IMR-90 (cell line): ENCODE results near the gene SLC35D1. TPM values are rescaled to one million over a fixed set of nuclear protein-coding genes. Genes with fewer than 3 reads are reported as not detected.

Source experiments
- ATAC-seq: fragments of 200-7000 bp; cut with Tn5 transposase; 2 replicates; pipeline ENCODE4 v1.9.1; 2020; ENCODE audit warnings: low read depth, mild to moderate bottlenecking, moderate library complexity
- BruUV-seq: library from RNA; stranded (reverse); fragments of 400-500 nt; replicated peaks from 2 replicates; lab custom pipeline; 2021; lab: Mats Ljungman, UMichigan
- CTCF ChIA-PET: fragments of 300-600 bp; formaldehyde crosslinking; extraction: SDS; loops from one replicate; lab custom pipeline; 2021; ENCODE audit warnings: antibody characterized with exemption; lab: Yijun Ruan, JAX
- POLR2A ChIA-PET: fragments of 300-600 bp; sonication (Branson Sonifier 250); formaldehyde crosslinking; loops from one replicate; lab custom pipeline; 2022; ENCODE audit warnings: antibody characterized with exemption; ENCODE audit not compliant: unreplicated experiment; lab: Charles Lee
- DNase-seq: peaks from one replicate; pipeline ENCODE4 v3.0.0; 2013
- H2AFZ ChIP-seq: replicated peaks from 2 replicates; pipeline ENCODE3; 2013; ENCODE audit warnings: low read length, mild to moderate bottlenecking; ENCODE audit not compliant: poor library complexity
- H2AK5ac ChIP-seq: 2 replicates; pipeline ENCODE4 v1.6.1; 2013; ENCODE audit warnings: low read depth, low read length, inconsistent platforms
- H2AK9ac ChIP-seq: replicated peaks from 2 replicates; pipeline ENCODE3; 2013; ENCODE audit warnings: mild to moderate bottlenecking, low read depth, low read length, moderate library complexity; ENCODE audit not compliant: poor library complexity
- H2BK120ac ChIP-seq: 2 replicates; pipeline ENCODE4 v1.6.1; 2013; ENCODE audit warnings: low read depth, low read length, inconsistent platforms
- H2BK15ac ChIP-seq: 3 replicates; pipeline ENCODE4 v1.6.1; 2013; ENCODE audit warnings: low read depth, low read length, inconsistent platforms
- H2BK20ac ChIP-seq: 2 replicates; pipeline ENCODE4 v1.6.1; 2013; ENCODE audit warnings: low read depth, mild to moderate bottlenecking, inconsistent platforms, low read length, moderate library complexity
- H2BK5ac ChIP-seq: 2 replicates; pipeline ENCODE4 v1.6.1; 2013; ENCODE audit warnings: mild to moderate bottlenecking, low read depth, low read length, inconsistent platforms; ENCODE audit not compliant: poor library complexity, severe bottlenecking
- H3K14ac ChIP-seq: replicated peaks from 2 replicates; pipeline ENCODE4 v1.6.1; 2013; ENCODE audit warnings: low read depth, low read length, inconsistent platforms
- H3K18ac ChIP-seq: 2 replicates; pipeline ENCODE4 v1.6.1; 2013; ENCODE audit warnings: low read depth, low read length, control low read depth
- H3K23ac ChIP-seq: 2 replicates; pipeline ENCODE4 v1.6.1; 2013; ENCODE audit warnings: low read depth, low read length, inconsistent platforms
- H3K27ac ChIP-seq: 2 replicates; pipeline ENCODE4 v1.5.1; 2013; ENCODE audit warnings: mild to moderate bottlenecking, control low read depth, low read length; ENCODE audit not compliant: insufficient read depth
- H3K27me3 ChIP-seq: 2 replicates; pipeline ENCODE4 v1.6.1; 2013; ENCODE audit warnings: low read length; ENCODE audit not compliant: control insufficient read depth, insufficient read depth
- H3K36me3 ChIP-seq: 2 replicates; pipeline ENCODE4 v1.6.1; 2013; ENCODE audit warnings: low read length, mixed read lengths; ENCODE audit not compliant: control insufficient read depth, insufficient read depth
- H3K4ac ChIP-seq: 2 replicates; pipeline ENCODE4 v1.6.1; 2013; ENCODE audit warnings: low read depth, low read length, inconsistent platforms
- H3K4me1 ChIP-seq: 2 replicates; pipeline ENCODE4 v1.6.1; 2013; ENCODE audit warnings: low read length, mixed read lengths; ENCODE audit not compliant: control insufficient read depth, insufficient read depth
- H3K4me2 ChIP-seq: 2 replicates; pipeline ENCODE4 v1.6.1; 2013; ENCODE audit warnings: low read depth, mild to moderate bottlenecking, control low read depth, low read length, moderate library complexity
- H3K4me3 ChIP-seq: 2 replicates; pipeline ENCODE4 v1.5.1; 2013; ENCODE audit warnings: low read depth, mild to moderate bottlenecking, control low read depth, low read length, moderate library complexity; ENCODE audit not compliant: insufficient read depth
- H3K56ac ChIP-seq: 2 replicates; pipeline ENCODE4 v1.6.1; 2013; ENCODE audit warnings: low read length, inconsistent platforms; ENCODE audit not compliant: insufficient read depth; ENCODE audit errors: extremely low read depth
- H3K79me1 ChIP-seq, 2 experiments: 2 replicates each; pipeline ENCODE4 v1.6.1; 2013; ENCODE audit warnings: low read length in 2 of 2, inconsistent platforms in 1 of 2, low read depth in 1 of 2
- H3K9ac ChIP-seq: 2 replicates; pipeline ENCODE4 v1.6.1; 2013; ENCODE audit warnings: low read depth, low read length, control low read depth
- H3K9me1 ChIP-seq: 2 replicates; pipeline ENCODE4 v1.6.1; 2013; ENCODE audit warnings: low read length, inconsistent platforms; ENCODE audit not compliant: insufficient read depth
- H3K9me3 ChIP-seq: 2 replicates; pipeline ENCODE4 v1.6.1; 2013; ENCODE audit warnings: low read length; ENCODE audit not compliant: control insufficient read depth, insufficient read depth
- H4K20me1 ChIP-seq: 2 replicates; pipeline ENCODE4 v1.6.1; 2013; ENCODE audit warnings: low read length, inconsistent platforms; ENCODE audit not compliant: insufficient read depth
- H4K5ac ChIP-seq: 2 replicates; pipeline ENCODE4 v1.6.1; 2013; ENCODE audit warnings: mild to moderate bottlenecking, low read depth, low read length, control low read depth
- H4K8ac ChIP-seq, 2 experiments: 2 replicates each; pipeline ENCODE4 v1.6.1; 2013; ENCODE audit warnings: low read depth in 2 of 2, low read length in 2 of 2, control low read depth in 1 of 2, inconsistent platforms in 1 of 2
- H4K91ac ChIP-seq: 2 replicates; pipeline ENCODE4 v1.6.1; 2013; ENCODE audit warnings: low read depth, low read length, inconsistent platforms; ENCODE audit not compliant: insufficient read depth
- BHLHE40 ChIP-seq: fragments of 150-350 bp; IDR thresholded peaks from 2 replicates; pipeline ENCODE4 v1.6.1; 2016; ENCODE audit warnings: mild to moderate bottlenecking, low read depth, low read length
- CEBPB ChIP-seq: IDR thresholded peaks from 2 replicates; pipeline ENCODE4 v1.6.1; 2012; ENCODE audit warnings: low read depth, low read length, improper control_type of control experiment
- CHD1 ChIP-seq: IDR thresholded peaks from 2 replicates; pipeline ENCODE4 v1.6.1; 2012; ENCODE audit warnings: low read depth, low read length, improper control_type of control experiment
- FOS ChIP-seq: fragments of 150-350 bp; IDR thresholded peaks from 2 replicates; pipeline ENCODE4 v1.6.1; 2016; ENCODE audit warnings: low read depth, low read length
- MAFK ChIP-seq: IDR thresholded peaks from 2 replicates; pipeline ENCODE4 v1.6.1; 2012; ENCODE audit warnings: low read depth, low read length, improper control_type of control experiment
- MAZ ChIP-seq: IDR thresholded peaks from 2 replicates; pipeline ENCODE4 v1.6.1; 2012; ENCODE audit warnings: low read depth, mild to moderate bottlenecking, low read length, improper control_type of control experiment, moderate library complexity, borderline replicate concordance
- MXI1 ChIP-seq: IDR thresholded peaks from 2 replicates; pipeline ENCODE4 v1.6.1; 2012; ENCODE audit warnings: low read depth, mild to moderate bottlenecking, low read length, moderate library complexity, borderline replicate concordance
- NFE2L2 ChIP-seq: fragments of 150-350 bp; IDR thresholded peaks from 2 replicates; pipeline ENCODE4 v1.6.1; 2016; ENCODE audit warnings: low read depth, mild to moderate bottlenecking, low read length
- POLR2A ChIP-seq: IDR thresholded peaks from 2 replicates; pipeline ENCODE4 v1.6.1; 2012; ENCODE audit warnings: mild to moderate bottlenecking, low read depth, low read length
- RAD21 ChIP-seq: IDR thresholded peaks from 2 replicates; pipeline ENCODE4 v1.6.1; 2012; ENCODE audit warnings: low read length, improper control_type of control experiment
- RFX5 ChIP-seq: IDR thresholded peaks from 2 replicates; pipeline ENCODE4 v1.8.0; 2012; ENCODE audit warnings: low read depth, mild to moderate bottlenecking, low read length, moderate library complexity
- SMC3 ChIP-seq: fragments of 150-350 bp; IDR thresholded peaks from 2 replicates; pipeline ENCODE4 v1.6.1; 2016; ENCODE audit warnings: low read depth, mild to moderate bottlenecking, antibody characterized with exemption, low read length, moderate library complexity
- WGBS, 2 experiments: methylation state at CpG; one replicate each; pipeline versions ENCODE4 v1.1.5 to v1.1.7; 2013; ENCODE audit warnings: missing lambda C conversion rate in 2 of 2; ENCODE audit not compliant: insufficient read length in 1 of 2; ENCODE audit errors: extremely low coverage in 2 of 2; 5-methylcytosine and 5-hydroxymethylcytosine counted together
- dilution Hi-C: fragments of 300-500 bp; cut with HindIII; formaldehyde crosslinking; loops from one replicate; pipeline ENCODE4 v1.14.3; 2018; ENCODE audit warnings: low sequenced_read_pairs; ENCODE audit not compliant: unreplicated experiment
- in situ Hi-C: fragments of 300-500 bp; cut with MboI; formaldehyde crosslinking; loops from 3 replicates; pipeline ENCODE4 v1.14.3; 2019; ENCODE audit warnings: low sequenced_read_pairs, inconsistent platforms, mixed read lengths
- intact Hi-C: fragments of 100-400 bp; cut with micrococcal nuclease; formaldehyde crosslinking; loops from 2 replicates; pipeline ENCODE4 v1.10.0; 2022
- polyA plus RNA-seq, 3 experiments: library from polyadenylated mRNA; depleted of rRNA; stranded (reverse); fragments of >200 nt; gene quantifications; 2 replicates each; pipeline ENCODE4 v1.2.3, GENCODE V29; 2012; ENCODE audit warnings: low replicate concordance in 1 of 3
- total RNA-seq: library from RNA; depleted of rRNA; stranded (reverse); fragments of >200 nt; gene quantifications from 2 replicates; pipeline ENCODE4 v1.2.3, GENCODE V29; 2012
- TF ChIP-seq, protein P1 (sequence below): conservative IDR thresholded peaks from 2 replicates; pipeline ENCODE4 v1.5.1; 2012; ENCODE audit warnings: mild to moderate bottlenecking, low read depth, low read length, improper control_type of control experiment
- TF ChIP-seq, protein P2 (sequence below): fragments of 150-350 bp; IDR thresholded peaks from 2 replicates; pipeline ENCODE4 v1.6.1; 2016; ENCODE audit warnings: low read depth, mild to moderate bottlenecking, low read length, moderate library complexity, borderline replicate concordance
- TF ChIP-seq, protein P3 (sequence below): fragments of 150-350 bp; IDR thresholded peaks from 2 replicates; pipeline ENCODE4 v1.6.1; 2017; ENCODE audit warnings: mild to moderate bottlenecking, antibody characterized with exemption, low read length, low read depth

SLC35D1 gene
- total and polyA plus RNA-seq, 2 of the 4 experiments (the other 2 are of a cell fraction), result 7.2 to 16.3 TPM

DNA sequence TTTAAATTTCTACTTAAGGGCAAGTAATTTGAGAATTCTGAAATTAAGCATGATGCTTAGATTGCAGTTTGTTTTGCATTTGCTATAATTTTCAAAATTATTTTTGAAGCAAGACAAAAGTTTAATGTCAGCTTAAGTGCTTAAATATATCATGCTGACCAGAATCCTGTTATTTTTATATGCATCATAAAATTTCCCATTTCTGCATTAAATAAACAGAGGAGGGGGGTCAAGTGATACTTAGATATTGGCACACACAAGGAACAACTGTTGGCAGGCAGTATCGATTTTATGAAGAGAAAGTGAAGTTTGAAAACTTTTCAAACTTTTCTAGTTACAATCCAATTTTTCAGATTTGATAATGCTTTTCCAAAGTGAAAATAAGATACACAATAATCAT lies 68.1 kb downstream of the SLC35D1 start:
- H3K9me3 ChIP-seq, result no peaks in the 10 kb centered on the region
- H3K79me1 ChIP-seq, result peaks cover 0 to 3% of the 10 kb centered on the region in 2 experiments; a peak in 2 of 4 replicates
- H3K9ac ChIP-seq, result no peak overlapping the region
- no peak overlapping the region for H3K23ac ChIP-seq
- H3K4ac ChIP-seq, result no peak overlapping the region
- POLR2A ChIA-PET, result no interaction called here
- H2AK9ac ChIP-seq, result no peak overlapping the region
- CTCF ChIA-PET, result no interaction called here
- intact Hi-C loops (no loop called here), dilution Hi-C loops (no loop called here), in situ Hi-C loops (no loop called here)
- peaks cover 18% of the 10 kb centered on the region for H3K36me3 ChIP-seq
- no peak for DNase-seq
- no peak overlapping the region for H2AFZ ChIP-seq
- 0 out of 2 replicates have a peak, but pooled peaks cover 2% of the 10 kb centered on the region for H3K9me1 ChIP-seq
- no peak overlapping the region for H2AK5ac ChIP-seq
- no peak overlapping the region for H2BK5ac ChIP-seq
- no peak overlapping the region for H3K56ac ChIP-seq
- no CpG with 5 or more reads among the region's 1 CpG for WGBS, 2 experiments
- no peaks in the 10 kb centered on the region for H4K20me1 ChIP-seq
- H2BK120ac ChIP-seq, result no peak overlapping the region
- no peaks in the 10 kb centered on the region for H3K27me3 ChIP-seq
- BruUV-seq, result no TSS peak
- no peak for TF ChIP-seq POLR2A
- TF ChIP-seq, protein P1, sequence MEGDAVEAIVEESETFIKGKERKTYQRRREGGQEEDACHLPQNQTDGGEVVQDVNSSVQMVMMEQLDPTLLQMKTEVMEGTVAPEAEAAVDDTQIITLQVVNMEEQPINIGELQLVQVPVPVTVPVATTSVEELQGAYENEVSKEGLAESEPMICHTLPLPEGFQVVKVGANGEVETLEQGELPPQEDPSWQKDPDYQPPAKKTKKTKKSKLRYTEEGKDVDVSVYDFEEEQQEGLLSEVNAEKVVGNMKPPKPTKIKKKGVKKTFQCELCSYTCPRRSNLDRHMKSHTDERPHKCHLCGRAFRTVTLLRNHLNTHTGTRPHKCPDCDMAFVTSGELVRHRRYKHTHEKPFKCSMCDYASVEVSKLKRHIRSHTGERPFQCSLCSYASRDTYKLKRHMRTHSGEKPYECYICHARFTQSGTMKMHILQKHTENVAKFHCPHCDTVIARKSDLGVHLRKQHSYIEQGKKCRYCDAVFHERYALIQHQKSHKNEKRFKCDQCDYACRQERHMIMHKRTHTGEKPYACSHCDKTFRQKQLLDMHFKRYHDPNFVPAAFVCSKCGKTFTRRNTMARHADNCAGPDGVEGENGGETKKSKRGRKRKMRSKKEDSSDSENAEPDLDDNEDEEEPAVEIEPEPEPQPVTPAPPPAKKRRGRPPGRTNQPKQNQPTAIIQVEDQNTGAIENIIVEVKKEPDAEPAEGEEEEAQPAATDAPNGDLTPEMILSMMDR, result no peak
- no peak for TF ChIP-seq RAD21
- TF ChIP-seq, protein P2, sequence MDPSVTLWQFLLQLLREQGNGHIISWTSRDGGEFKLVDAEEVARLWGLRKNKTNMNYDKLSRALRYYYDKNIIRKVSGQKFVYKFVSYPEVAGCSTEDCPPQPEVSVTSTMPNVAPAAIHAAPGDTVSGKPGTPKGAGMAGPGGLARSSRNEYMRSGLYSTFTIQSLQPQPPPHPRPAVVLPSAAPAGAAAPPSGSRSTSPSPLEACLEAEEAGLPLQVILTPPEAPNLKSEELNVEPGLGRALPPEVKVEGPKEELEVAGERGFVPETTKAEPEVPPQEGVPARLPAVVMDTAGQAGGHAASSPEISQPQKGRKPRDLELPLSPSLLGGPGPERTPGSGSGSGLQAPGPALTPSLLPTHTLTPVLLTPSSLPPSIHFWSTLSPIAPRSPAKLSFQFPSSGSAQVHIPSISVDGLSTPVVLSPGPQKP, result no peak
- no peak for TF ChIP-seq BHLHE40
- TF ChIP-seq SMC3, result no peak
- TF ChIP-seq CEBPB, result no peak
- TF ChIP-seq, protein P3, sequence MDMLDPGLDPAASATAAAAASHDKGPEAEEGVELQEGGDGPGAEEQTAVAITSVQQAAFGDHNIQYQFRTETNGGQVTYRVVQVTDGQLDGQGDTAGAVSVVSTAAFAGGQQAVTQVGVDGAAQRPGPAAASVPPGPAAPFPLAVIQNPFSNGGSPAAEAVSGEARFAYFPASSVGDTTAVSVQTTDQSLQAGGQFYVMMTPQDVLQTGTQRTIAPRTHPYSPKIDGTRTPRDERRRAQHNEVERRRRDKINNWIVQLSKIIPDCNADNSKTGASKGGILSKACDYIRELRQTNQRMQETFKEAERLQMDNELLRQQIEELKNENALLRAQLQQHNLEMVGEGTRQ, result no peak
- TF ChIP-seq RFX5, result no peak
- TF ChIP-seq NFE2L2, result no peak
- no peak for TF ChIP-seq MAFK
- no peak for TF ChIP-seq MAZ
- TF ChIP-seq CHD1, result no peak
- TF ChIP-seq MXI1, result no peak
- TF ChIP-seq FOS, result no peak
- no peak overlapping the region for H2BK20ac ChIP-seq
- H4K91ac ChIP-seq, result no peak overlapping the region
- no peak overlapping the region for H2BK15ac ChIP-seq
- H4K8ac ChIP-seq, result no peak overlapping the region
- H3K4me3 ChIP-seq, result no peak overlapping the region
- H3K4me2 ChIP-seq, result no peak overlapping the region
- no peak overlapping the region for H3K14ac ChIP-seq
- no peak for ATAC-seq
- H3K18ac ChIP-seq, result no peak overlapping the region
- H3K27ac ChIP-seq, result no peak overlapping the region
- no peak overlapping the region for H4K5ac ChIP-seq
- no peaks in the 10 kb centered on the region for H3K4me1 ChIP-seq
